Natural killer cell (primary cell): Measurements from ENCODE around the gene CLEC1A. TPM values are rescaled to one million over a fixed set of nuclear protein-coding genes. Genes with fewer than 3 reads are reported as not detected.

Source experiments
- ATAC-seq, 3 donors: fragments of 150-1000 bp in 2 of 3; fragments of 200-7000 bp in 1 of 3; cut with Tn5 transposase; 1 replicate in 1 of 3; 2 replicates in 2 of 3; pipeline ENCODE4 v1.10.0; 2021; ENCODE audit warnings: mild to moderate bottlenecking in 2 of 3, moderate library complexity in 2 of 3
- DNase-seq, 2 donors: peaks; one replicate each; pipeline versions ENCODE4 v3.0.0 to v3.0.0-alpha.2; 2013 to 2021; ENCODE audit warnings: mixed read lengths in 1 of 2
- H3K27ac ChIP-seq: one replicate; pipeline ENCODE4 v1.5.1; 2013; ENCODE audit warnings: mild to moderate bottlenecking, low read length
- H3K27me3 ChIP-seq: one replicate; pipeline ENCODE4 v1.6.1; 2013; ENCODE audit warnings: low read length; ENCODE audit not compliant: control insufficient read depth, insufficient read depth
- H3K36me3 ChIP-seq: one replicate; pipeline ENCODE4 v1.6.1; 2013; ENCODE audit warnings: low read length; ENCODE audit not compliant: control insufficient read depth, insufficient read depth
- H3K4me1 ChIP-seq: one replicate; pipeline ENCODE4 v1.6.1; 2013; ENCODE audit warnings: low read length; ENCODE audit not compliant: control insufficient read depth, insufficient read depth
- H3K4me3 ChIP-seq: one replicate; pipeline ENCODE4 v1.5.1; 2013; ENCODE audit warnings: low read length
- H3K9me3 ChIP-seq: one replicate; pipeline ENCODE4 v1.6.1; 2013; ENCODE audit warnings: low read length; ENCODE audit not compliant: control insufficient read depth, insufficient read depth
- H3K27ac Mint-ChIP-seq, 2 donors: one replicate each; pipeline ENCODE4 v1.8.0; 2022; ENCODE audit warnings: mild to moderate bottlenecking in 2 of 2, mixed read lengths in 2 of 2, moderate library complexity in 1 of 2
- H3K27me3 Mint-ChIP-seq, 2 donors: one replicate each; pipeline ENCODE4 v1.8.0; 2022; ENCODE audit warnings: low read depth in 2 of 2, mixed read lengths in 2 of 2
- H3K36me3 Mint-ChIP-seq: one replicate; pipeline ENCODE4 v1.8.0; 2022; ENCODE audit warnings: mixed read lengths
- H3K4me1 Mint-ChIP-seq, 2 donors: one replicate each; pipeline ENCODE4 v1.8.0; 2022; ENCODE audit warnings: mixed read lengths in 2 of 2
- H3K4me3 Mint-ChIP-seq: one replicate; pipeline ENCODE4 v1.8.0; 2022; ENCODE audit warnings: mild to moderate bottlenecking, moderate library complexity, mixed read lengths
- H3K9me3 Mint-ChIP-seq, 2 donors: one replicate each; pipeline ENCODE4 v1.8.0; 2022; ENCODE audit warnings: mixed read lengths in 2 of 2
- WGBS: methylation state at CpG from one replicate; pipeline ENCODE4 v1.1.7; 2013; ENCODE audit warnings: missing lambda C conversion rate; ENCODE audit not compliant: insufficient coverage; 5-methylcytosine and 5-hydroxymethylcytosine counted together
- intact Hi-C: fragments of 100-400 bp; cut with micrococcal nuclease; formaldehyde crosslinking; loops from one replicate; pipeline ENCODE4 v1.14.2; 2022
- total RNA-seq, 4 donors: library from RNA; stranded (reverse); fragments of 120-200 nt in 1 of 4; gene quantifications; one replicate each; pipeline versions ENCODE4 v1.2.3 to v1.2.4, GENCODE V29; 2013 to 2022
- TF ChIP-seq, protein P1 (sequence below): fragments of 200-600 bp; IDR thresholded peaks from one replicate; pipeline ENCODE4 v1.8.0; 2022; ENCODE audit warnings: antibody characterized with exemption

Gene CLEC1A
- total RNA-seq, 3 donors from 2014 or later (not counting 1 experiment from before 2014, with no cell fraction given), result not detected

DNA sequence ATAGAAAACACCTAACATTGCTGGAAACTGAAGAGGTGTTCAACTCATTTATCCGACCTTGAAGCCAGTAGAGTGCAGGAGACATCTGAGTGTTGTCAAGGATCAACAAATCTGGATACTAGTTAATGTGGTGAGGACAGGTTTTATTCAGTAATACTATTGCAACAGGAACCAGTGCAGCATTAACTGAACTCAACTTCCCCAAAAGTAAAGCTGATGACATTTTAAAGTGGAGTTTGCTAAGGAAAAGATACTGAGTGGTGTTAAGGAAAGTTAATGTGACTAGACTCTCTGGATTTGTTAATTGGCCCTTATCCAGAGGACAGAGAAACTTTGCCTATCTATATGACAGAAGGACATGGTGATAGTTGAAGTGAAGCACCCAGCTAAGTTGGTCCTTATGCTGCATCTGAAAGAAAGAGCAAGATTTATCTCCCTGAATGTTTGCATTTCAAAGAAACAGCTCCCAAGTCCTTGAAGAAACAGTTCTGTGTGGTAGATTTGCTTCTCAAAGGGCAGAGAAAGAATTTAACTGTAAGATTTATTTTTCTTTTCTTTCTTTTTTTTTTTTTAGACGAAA, 32.4 kb upstream of the CLEC1A start:
- H3K36me3 Mint-ChIP-seq, result no peaks in the 10 kb centered on the region
- intact Hi-C loops, result no loop called here

DNA sequence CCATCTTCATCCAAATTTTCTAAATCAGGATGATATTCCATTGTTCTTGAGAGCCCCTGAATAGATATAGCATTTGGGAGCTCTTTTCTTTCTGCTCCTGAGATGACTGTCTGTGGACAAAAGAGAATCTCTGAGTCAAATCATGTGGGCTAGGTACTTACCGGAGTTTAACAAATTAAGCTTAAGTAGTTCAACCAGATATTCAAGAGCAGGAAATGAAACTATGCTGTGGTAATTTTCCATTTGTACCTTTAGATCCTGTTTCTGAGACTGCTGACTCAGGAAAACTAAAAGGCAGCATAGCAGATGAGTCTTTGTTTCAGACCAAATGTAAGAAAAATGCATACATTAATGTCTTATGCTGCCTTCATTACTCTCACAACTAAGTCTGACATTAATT, 31.3 kb upstream of the CLEC1A start, which contains the start of gene CLEC7A:
Gene CLEC7A (minus strand): TSS at position 158 of the 400 bp plus-strand sequence. CDS start 117 bp downstream, at position 41.
- intact Hi-C loops, result no loop called here
- Histone ChIP-seq H3K9me3 (no peaks in the 10 kb centered on the region), H3K27me3 (no peaks in the 10 kb centered on the region), H3K36me3 (no peaks in the 10 kb centered on the region), H3K4me3 (peak within 1 kb of the TSS; percentile 17), H3K27ac (peak within 1 kb of the TSS; percentile 52), H3K4me1 (peaks cover 3% of the 10 kb centered on the region)
- ATAC-seq (no peak), DNase-seq (peak in 1 of 2 donors; percentile 24)
- Mint-ChIP-seq H3K27ac (no peak within 1 kb of the TSS), H3K4me1 (peaks cover 4% of the 10 kb centered on the region in 2 donors), H3K9me3 (no peaks in the 10 kb centered on the region), H3K36me3 (no peaks in the 10 kb centered on the region), H3K4me3 (no peak within 1 kb of the TSS), H3K27me3 (peaks cover 0 to 11% of the 10 kb centered on the region in 2 donors)
- 8% methylated on average over 1 of the region's 1 CpG for whole genome bisulfite sequencing
- TF ChIP-seq, protein P1, sequence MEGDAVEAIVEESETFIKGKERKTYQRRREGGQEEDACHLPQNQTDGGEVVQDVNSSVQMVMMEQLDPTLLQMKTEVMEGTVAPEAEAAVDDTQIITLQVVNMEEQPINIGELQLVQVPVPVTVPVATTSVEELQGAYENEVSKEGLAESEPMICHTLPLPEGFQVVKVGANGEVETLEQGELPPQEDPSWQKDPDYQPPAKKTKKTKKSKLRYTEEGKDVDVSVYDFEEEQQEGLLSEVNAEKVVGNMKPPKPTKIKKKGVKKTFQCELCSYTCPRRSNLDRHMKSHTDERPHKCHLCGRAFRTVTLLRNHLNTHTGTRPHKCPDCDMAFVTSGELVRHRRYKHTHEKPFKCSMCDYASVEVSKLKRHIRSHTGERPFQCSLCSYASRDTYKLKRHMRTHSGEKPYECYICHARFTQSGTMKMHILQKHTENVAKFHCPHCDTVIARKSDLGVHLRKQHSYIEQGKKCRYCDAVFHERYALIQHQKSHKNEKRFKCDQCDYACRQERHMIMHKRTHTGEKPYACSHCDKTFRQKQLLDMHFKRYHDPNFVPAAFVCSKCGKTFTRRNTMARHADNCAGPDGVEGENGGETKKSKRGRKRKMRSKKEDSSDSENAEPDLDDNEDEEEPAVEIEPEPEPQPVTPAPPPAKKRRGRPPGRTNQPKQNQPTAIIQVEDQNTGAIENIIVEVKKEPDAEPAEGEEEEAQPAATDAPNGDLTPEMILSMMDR, result no peak

More for the DNA sequence above, 32.4 kb upstream of the CLEC1A start:
- Histone ChIP-seq H3K27ac (no peak overlapping the region), H3K9me3 (no peaks in the 10 kb centered on the region), H3K27me3 (no peaks in the 10 kb centered on the region), H3K4me1 (peaks cover 3% of the 10 kb centered on the region), H3K36me3 (no peaks in the 10 kb centered on the region), H3K4me3 (no peak overlapping the region)
- peaks cover 0 to 11% of the 10 kb centered on the region in 2 donors for H3K27me3 Mint-ChIP-seq
- H3K4me3 Mint-ChIP-seq, result no peak overlapping the region
- H3K27ac Mint-ChIP-seq, result no peak overlapping the region
- WGBS, result 79% methylated on average over 2 of the region's 2 CpGs
- H3K9me3 Mint-ChIP-seq, result no peaks in the 10 kb centered on the region
- peaks cover 4% of the 10 kb centered on the region in 2 donors for H3K4me1 Mint-ChIP-seq
- no peak for ATAC-seq
- TF ChIP-seq, protein P1, result no peak
- no peak for DNase-seq

DNA sequence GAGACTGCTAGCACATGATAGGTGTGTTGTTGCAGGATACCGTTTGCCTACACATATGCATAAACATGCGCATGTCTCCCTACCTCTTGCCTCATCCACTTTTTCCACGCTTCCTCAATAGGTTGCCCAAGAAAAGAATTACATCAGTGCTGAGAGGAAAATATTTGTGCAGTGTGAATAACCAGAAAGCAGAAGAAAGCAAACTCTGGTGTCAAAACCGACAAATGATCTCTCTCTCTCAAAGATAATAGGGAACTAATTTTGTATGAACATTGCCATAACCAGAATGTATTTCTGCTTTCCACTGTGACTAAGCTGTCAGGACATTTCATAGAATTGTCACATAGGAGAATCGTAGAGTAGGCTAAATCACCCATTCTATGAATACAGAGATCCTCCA, 29.9 kb upstream of the CLEC1A start:
- intact Hi-C loops, result no loop called here
- no peaks in the 10 kb centered on the region for H3K9me3 Mint-ChIP-seq
- ATAC-seq, result peak in 1 of 3 donors; percentile 55

More for the DNA sequence above, 29.9 kb upstream of the CLEC1A start:
- Histone ChIP-seq H3K27ac (no peak overlapping the region), H3K27me3 (no peaks in the 10 kb centered on the region), H3K36me3 (no peaks in the 10 kb centered on the region), H3K9me3 (no peaks in the 10 kb centered on the region), H3K4me3 (no peak overlapping the region), H3K4me1 (peaks cover 3% of the 10 kb centered on the region)
- peak in 1 of 2 donors; percentile 7 for DNase-seq
- Mint-ChIP-seq H3K36me3 (no peaks in the 10 kb centered on the region), H3K4me1 (peaks cover 4% of the 10 kb centered on the region in 2 donors), H3K27ac (no peak overlapping the region), H3K27me3 (peaks cover 0 to 11% of the 10 kb centered on the region in 2 donors), H3K4me3 (no peak overlapping the region)
- 50% methylated on average over 2 of the region's 5 CpGs for WGBS
- TF ChIP-seq, protein P1, result no peak
